SK-N-DZ (cell line): ENCODE data around the gene SMARCD3.
A peak's percentile ranks its signal among the peaks of the same experiment; 100 is the strongest.

ENCODE experiments used
- DNase-seq: peaks from one replicate; pipeline ENCODE4 v3.0.0-alpha.2; 2015; ENCODE audit warnings: low spot score

The SMARCD3 gene

GRCh38 chr7:151237244-151238189 lies 11.0 kb downstream of the SMARCD3 start:
- DNase-seq = no peak

GRCh38 chr7:151236406-151236805 lies 12.1 kb downstream of the SMARCD3 start:
- DNase-seq = no peak

- DNase-seq = no peak
These were observed 13.3 kb downstream of the SMARCD3 start for GRCh38 chr7:151235091-151235787.

- DNase-seq = no peak
These were observed 14.7 kb downstream of the SMARCD3 start for GRCh38 chr7:151233804-151234203.

GRCh38 chr7:151232917-151233701 lies 15.4 kb downstream of the SMARCD3 start:
- no peak for DNase-seq

GRCh38 chr7:151232091-151232916 lies 16.2 kb downstream of the SMARCD3 start, which contains the start of gene CHPF2:
Gene CHPF2 (plus strand): TSS chr7:151232483. CDS start chr7:151234012, 1,529 bp downstream.
- DNase-seq = peak; percentile 81

GRCh38 chr7:151231080-151231479 lies 17.4 kb downstream of the SMARCD3 start:
- DNase-seq = no peak

- DNase-seq = no peak
These were observed 19.2 kb downstream of the SMARCD3 start for GRCh38 chr7:151229249-151229648.

GRCh38 chr7:151228024-151228866 lies 20.2 kb downstream of the SMARCD3 start:
- DNase-seq = no peak

GRCh38 chr7:151226875-151227782 lies 21.4 kb downstream of the SMARCD3 start, which contains the start of gene ABCF2:
Gene ABCF2 (minus strand): TSS chr7:151227205. CDS start chr7:151226458, 747 bp downstream.
- peak; percentile 97 for DNase-seq

GRCh38 chr7:151226560-151226874 lies 22.0 kb downstream of the SMARCD3 start:
- no peak for DNase-seq

- no peak for DNase-seq
These were observed 22.5 kb downstream of the SMARCD3 start for GRCh38 chr7:151225948-151226510.

- DNase-seq = no peak
These were observed 24.8 kb downstream of the SMARCD3 start for GRCh38 chr7:151223728-151224127.

GRCh38 chr7:151218170-151218569 lies 30.3 kb downstream of the SMARCD3 start:
- DNase-seq = no peak

- no peak for DNase-seq
These were observed 33.1 kb downstream of the SMARCD3 start for GRCh38 chr7:151215396-151215795.

- no peak for DNase-seq
These were observed 34.7 kb downstream of the SMARCD3 start for GRCh38 chr7:151213826-151214225.

GRCh38 chr7:151212626-151213025 lies 35.9 kb downstream of the SMARCD3 start:
- DNase-seq = no peak

GRCh38 chr7:151211155-151211772 lies 37.2 kb downstream of the SMARCD3 start:
- no peak for DNase-seq
